Vagina (tissue), 2 donors: Measurements from ENCODE around the gene ARHGAP4.

Experiments used
- CTCF ChIP-seq, 3 experiments: fragments of 450-650 bp in 2 of 3; fragments of 200-600 bp in 1 of 3; sonication (generic) in 1 of 3; IDR thresholded peaks; one replicate each; pipeline ENCODE4 v1.5.1; 2017 to 2019; ENCODE audit warnings: antibody characterized with exemption in 3 of 3, mild to moderate bottlenecking in 2 of 3, moderate library complexity in 2 of 3
- POLR2AphosphoS5 ChIP-seq, 2 donors: sonication (generic); formaldehyde crosslinking; IDR thresholded peaks; one replicate each; pipeline ENCODE4 v1.9.0; 2017; ENCODE audit warnings: antibody characterized with exemption in 2 of 2, mild to moderate bottlenecking in 2 of 2, low read depth in 1 of 2; ENCODE audit not compliant: insufficient read depth in 1 of 2

- TF ChIP-seq CTCF (IDR thresholded peaks at IDR 0.05) (no peak), POLR2AphosphoS5 (IDR thresholded peaks at IDR 0.05; ENCODE audit: insufficient read depth in 1 of 2, low read depth in 1 of 2) (no peak)
These were observed 441 bp upstream of the ARHGAP4 start for GRCh38 chrX:153926552-153926857.
